HG03565 (cell line): Measurements from ENCODE around the gene MT1B.
"Not testable (repeated sequence)": the region's sequence is repeated elsewhere in the genome, so short reads cannot be mapped to it uniquely, and the experiment has no call there.

Source experiments
- ATAC-seq: cut with Tn5 transposase; IDR thresholded peaks from one replicate; pipeline ENCODE4 v1.9.1; 2021; ENCODE audit warnings: mild to moderate bottlenecking, moderate library complexity; ENCODE audit not compliant: unreplicated experiment

Gene MT1B

DNA sequence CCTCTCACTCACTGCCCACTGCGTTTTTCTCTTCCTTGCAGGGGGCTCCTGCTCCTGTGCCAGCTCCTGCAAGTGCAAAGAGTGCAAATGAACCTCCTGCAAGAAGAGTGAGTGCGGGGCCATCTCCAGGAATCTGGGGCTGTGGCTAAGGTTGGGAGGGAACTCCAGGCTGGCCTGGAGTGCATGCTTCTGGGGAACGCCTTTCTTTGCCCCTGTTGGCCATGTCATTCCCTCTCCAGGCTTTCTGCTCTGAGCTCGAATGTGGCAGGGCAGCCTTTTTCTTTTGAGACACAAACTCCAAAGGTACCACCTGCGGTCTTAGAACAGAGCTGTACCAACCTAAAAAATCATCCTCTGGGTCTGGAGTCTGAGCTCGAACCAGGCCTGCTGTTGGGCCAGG, 33.5 kb upstream of the MT1B start:
- ATAC-seq, result no peak

DNA sequence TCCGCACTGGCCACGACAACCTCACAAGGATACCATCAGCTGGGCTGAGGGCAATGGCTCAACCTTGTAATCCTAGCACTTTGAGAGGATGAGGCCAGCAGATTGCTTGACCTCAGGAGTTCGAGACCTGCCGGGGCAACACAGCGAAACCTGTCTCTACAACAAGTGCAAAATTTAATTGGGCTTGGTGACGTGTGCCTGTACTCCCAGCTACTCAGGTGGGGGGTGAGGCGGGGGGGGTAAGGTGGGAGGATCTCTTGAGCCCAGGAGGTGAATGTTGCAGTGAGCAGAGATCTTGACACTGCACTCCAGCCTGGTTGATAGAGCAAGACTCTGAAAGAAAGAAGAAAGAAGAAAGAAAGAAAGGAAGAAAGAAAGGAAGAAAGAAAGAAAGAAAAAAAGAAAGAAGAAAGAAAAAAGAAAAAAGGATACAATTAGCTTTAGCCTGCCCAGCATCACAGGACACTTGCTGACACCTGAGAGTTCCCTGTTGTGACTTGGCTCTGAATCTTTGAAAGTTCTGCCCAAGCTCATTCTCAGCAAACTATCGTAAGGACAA, 31.3 kb upstream of the MT1B start:
- no peak for ATAC-seq

- ATAC-seq, result not testable (repeated sequence)
Measured at GRCh38 chr16:56621665-56622445, 29.8 kb upstream of the MT1B start.

GRCh38 chr16:56623184-56623583, 28.5 kb upstream of the MT1B start:
- not testable (repeated sequence) for ATAC-seq

- ATAC-seq, result no peak
Measured at GRCh38 chr16:56623637-56624036, 28.0 kb upstream of the MT1B start.

- no peak for ATAC-seq
Measured at GRCh38 chr16:56625140-56625942, 26.3 kb upstream of the MT1B start, which contains the start of gene MT1E. MT1E (plus strand) TSS chr16:56625781; CDS start chr16:56625852, 71 bp downstream.

- no peak for ATAC-seq
Measured at GRCh38 chr16:56625943-56626654, 25.6 kb upstream of the MT1B start.

- ATAC-seq, result no peak
Measured at GRCh38 chr16:56626685-56627084, 25.0 kb upstream of the MT1B start.

GRCh38 chr16:56628486-56629350, 23.0 kb upstream of the MT1B start:
- ATAC-seq, result no peak

DNA sequence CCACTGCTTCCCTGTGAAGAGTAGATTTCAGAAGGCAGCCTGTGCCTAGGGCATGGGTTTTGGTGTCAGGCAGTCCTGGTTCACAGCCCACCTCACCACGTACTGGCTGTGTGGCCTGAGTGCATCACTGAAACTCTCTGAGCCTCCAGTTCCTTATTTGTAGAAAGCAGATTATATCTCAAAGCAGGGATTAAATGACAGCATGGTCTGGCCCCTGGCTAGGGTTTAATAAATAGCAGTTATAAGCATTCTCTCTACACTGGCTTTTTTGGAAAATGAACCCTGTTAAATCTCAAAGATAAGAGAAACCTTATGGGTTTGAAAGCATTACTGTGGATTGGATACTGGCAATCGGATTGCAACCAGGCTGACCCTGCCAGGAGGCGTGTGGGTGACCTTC, 22.2 kb upstream of the MT1B start:
- no peak for ATAC-seq

- peak; percentile 89 for ATAC-seq
Measured at GRCh38 chr16:56630134-56630533, 21.6 kb upstream of the MT1B start.

- ATAC-seq, result no peak
Measured at GRCh38 chr16:56631197-56631596, 20.5 kb upstream of the MT1B start.

DNA sequence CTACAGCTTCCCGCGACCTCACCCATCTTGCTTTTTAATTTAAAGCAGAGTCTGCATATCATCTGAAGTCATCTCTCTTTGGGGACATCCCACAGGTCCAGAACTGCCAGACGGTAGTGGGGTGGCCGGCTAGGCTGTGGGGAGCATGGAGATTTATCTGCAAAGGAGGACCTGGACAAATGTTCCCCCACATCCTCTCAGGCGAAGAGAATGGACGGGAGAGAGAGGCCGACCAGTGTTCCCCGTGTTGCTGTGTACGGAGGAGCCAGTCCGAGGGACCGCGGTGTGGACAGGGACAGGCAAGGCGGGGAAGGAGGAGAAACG, 19.9 kb upstream of the MT1B start:
- ATAC-seq, result no peak

GRCh38 chr16:56632156-56632847, 19.4 kb upstream of the MT1B start, which contains the start of gene MT1M:
MT1M (plus strand) TSS chr16:56632659; CDS start chr16:56632732, 73 bp downstream.
- no peak for ATAC-seq

GRCh38 chr16:56632848-56633365, 18.8 kb upstream of the MT1B start:
- no peak for ATAC-seq

- no peak for ATAC-seq
Measured at GRCh38 chr16:56633535-56633934, 18.2 kb upstream of the MT1B start.

DNA sequence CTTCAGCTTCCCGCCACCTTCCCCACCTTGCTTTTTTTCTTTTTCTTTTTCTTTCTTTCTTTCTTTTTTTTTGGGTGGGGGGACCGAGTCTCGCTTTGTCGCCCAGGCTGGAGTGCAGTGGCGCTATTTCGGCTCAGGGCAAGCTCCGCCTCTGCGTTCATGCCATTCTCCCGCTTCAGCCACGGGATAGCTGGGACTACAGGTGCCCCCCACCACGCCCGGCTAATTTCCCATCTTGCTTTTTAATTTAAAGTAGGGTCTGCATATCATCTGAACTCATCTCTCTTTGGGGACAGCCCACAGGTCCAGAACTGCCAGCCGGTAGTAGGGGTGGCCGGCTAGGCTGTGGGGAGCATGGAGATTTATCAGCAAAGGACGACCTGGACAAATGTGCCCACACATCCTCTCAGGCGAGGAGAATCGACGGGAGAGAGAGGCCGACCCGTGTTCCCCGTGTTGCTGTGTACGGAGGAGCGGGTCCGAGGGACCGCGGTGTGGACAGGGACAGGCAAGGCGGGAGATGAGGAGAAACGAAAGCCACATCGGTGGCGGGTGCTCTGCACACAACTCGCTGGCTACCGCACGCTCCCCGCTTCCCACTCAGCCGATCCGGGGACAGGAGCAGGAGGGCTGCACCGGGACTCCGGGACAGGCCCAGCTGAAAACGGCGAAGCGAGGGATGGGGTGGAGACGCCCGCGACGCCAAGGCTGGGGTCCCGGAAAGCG, 16.8 kb upstream of the MT1B start:
- ATAC-seq, result no peak

DNA sequence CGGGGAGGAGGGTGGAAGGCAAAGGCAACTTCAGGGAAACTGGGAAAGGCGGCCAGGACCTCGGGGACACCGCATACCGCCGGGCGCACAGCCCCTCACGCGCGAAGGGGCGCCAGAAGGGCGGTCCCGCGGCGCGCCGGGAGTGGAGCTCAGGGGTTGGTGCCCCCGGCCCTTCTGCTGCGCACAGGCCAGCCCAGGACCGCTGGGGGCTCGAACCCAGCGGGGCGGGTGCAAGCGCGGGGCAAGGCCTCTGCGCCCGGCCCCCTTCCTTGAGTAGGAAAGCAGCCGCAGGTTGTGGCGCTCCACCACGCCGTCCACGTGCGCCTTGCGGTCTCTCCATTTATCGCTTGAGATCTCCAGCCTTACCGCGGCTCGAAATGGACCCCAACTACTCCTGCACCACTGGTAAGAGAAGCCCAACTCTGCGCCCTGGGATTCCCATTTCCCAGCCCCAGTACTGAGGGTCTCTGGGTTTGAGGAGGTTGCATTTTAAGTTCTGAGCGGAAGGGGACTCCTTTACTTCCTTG, 16.2 kb upstream of the MT1B start:
- no peak for ATAC-seq
